ENCODE measurements around the gene PTPRG.

The PTPRG gene

GRCh38 chr3:62070891-62071290, 509.5 kb downstream of the PTPRG start:
- no peak for DNase-seq
- Histone ChIP-seq H3K36me3 (replicated peaks) (no peaks in the 10 kb centered on the region), H3K4me3 (ENCODE audit: low read depth, low read length) (no peak overlapping the region), H3K27ac (no peak overlapping the region), H3K27me3 (replicated peaks) (no peaks in the 10 kb centered on the region)
- in situ Hi-C loops (cut with HindIII; ENCODE audit: low pct_ligation_motif_present, low sequenced_read_pairs): no loop called here
- TF ChIP-seq CTCF (IDR thresholded peaks at IDR 0.05; ENCODE audit: low read depth, low read length, missing control alignments): no peak

- no peak overlapping the region for H3K4me3 ChIP-seq (ENCODE audit: low read depth, low read length)
- no peak for DNase-seq
- no peak overlapping the region for H3K27ac ChIP-seq
- in situ Hi-C loops (cut with HindIII; ENCODE audit: low pct_ligation_motif_present, low sequenced_read_pairs): no loop called here
- no peaks in the 10 kb centered on the region for H3K27me3 ChIP-seq (replicated peaks)
- no peaks in the 10 kb centered on the region for H3K36me3 ChIP-seq (replicated peaks)
- no peak for TF ChIP-seq CTCF (IDR thresholded peaks at IDR 0.05; ENCODE audit: low read depth, low read length, missing control alignments)
These were observed 511.7 kb downstream of the PTPRG start for GRCh38 chr3:62073038-62073437.

GRCh38 chr3:62084558-62084957, 523.2 kb downstream of the PTPRG start:
- no peak for DNase-seq
- no peak for TF ChIP-seq CTCF (IDR thresholded peaks at IDR 0.05; ENCODE audit: low read depth, low read length, missing control alignments)
- in situ Hi-C loops (cut with HindIII; ENCODE audit: low pct_ligation_motif_present, low sequenced_read_pairs): no loop called here
- Histone ChIP-seq H3K27me3 (replicated peaks) (no peaks in the 10 kb centered on the region), H3K36me3 (replicated peaks) (no peaks in the 10 kb centered on the region), H3K27ac (no peak overlapping the region), H3K4me3 (ENCODE audit: low read depth, low read length) (no peak overlapping the region)

GRCh38 chr3:62088472-62089104, 527.2 kb downstream of the PTPRG start:
- H3K27ac ChIP-seq: no peak overlapping the region
- H3K36me3 ChIP-seq (replicated peaks): no peaks in the 10 kb centered on the region
- no peak for DNase-seq
- H3K4me3 ChIP-seq (ENCODE audit: low read depth, low read length): no peak overlapping the region
- no peaks in the 10 kb centered on the region for H3K27me3 ChIP-seq (replicated peaks)
- in situ Hi-C loops (cut with HindIII; ENCODE audit: low pct_ligation_motif_present, low sequenced_read_pairs): no loop called here
- no peak for TF ChIP-seq CTCF (IDR thresholded peaks at IDR 0.05; ENCODE audit: low read depth, low read length, missing control alignments)

- DNase-seq: no peak
- H3K27ac ChIP-seq: no peak overlapping the region
- no peaks in the 10 kb centered on the region for H3K27me3 ChIP-seq (replicated peaks)
- no peak for TF ChIP-seq CTCF (IDR thresholded peaks at IDR 0.05; ENCODE audit: low read depth, low read length, missing control alignments)
- no peak overlapping the region for H3K4me3 ChIP-seq (ENCODE audit: low read depth, low read length)
- in situ Hi-C loops (cut with HindIII; ENCODE audit: low pct_ligation_motif_present, low sequenced_read_pairs): no loop called here
- H3K36me3 ChIP-seq (replicated peaks): no peaks in the 10 kb centered on the region
These were observed 528.7 kb downstream of the PTPRG start for GRCh38 chr3:62090066-62090465.

GRCh38 chr3:62090519-62090918, 529.1 kb downstream of the PTPRG start:
- no peak for DNase-seq
- TF ChIP-seq CTCF (IDR thresholded peaks at IDR 0.05; ENCODE audit: low read depth, low read length, missing control alignments): no peak
- Histone ChIP-seq H3K36me3 (replicated peaks) (no peaks in the 10 kb centered on the region), H3K27ac (no peak overlapping the region), H3K4me3 (ENCODE audit: low read depth, low read length) (no peak overlapping the region), H3K27me3 (replicated peaks) (no peaks in the 10 kb centered on the region)
- in situ Hi-C loops (cut with HindIII; ENCODE audit: low pct_ligation_motif_present, low sequenced_read_pairs): no loop called here

All from brain microvascular endothelial cell (primary cell).